ENCODE results near the gene ZNF654.

- no peak for TF ChIP-seq CTCF (IDR thresholded peaks at IDR 0.05)
- TF ChIP-seq POLR2A (IDR thresholded peaks at IDR 0.05) = no peak
Observed at GRCh38 chr3:88133711-88134263, 74.7 kb downstream of the ZNF654 start.

Measured in uterus (tissue), 2 donors.